Measurements from ENCODE around the gene H2BK1. TPM values are rescaled to one million over a fixed set of nuclear protein-coding genes. Genes with fewer than 3 reads are reported as not detected.

H2BK1 gene
- total RNA-seq, 1 donor from 2014 or later, result not detected

DNA sequence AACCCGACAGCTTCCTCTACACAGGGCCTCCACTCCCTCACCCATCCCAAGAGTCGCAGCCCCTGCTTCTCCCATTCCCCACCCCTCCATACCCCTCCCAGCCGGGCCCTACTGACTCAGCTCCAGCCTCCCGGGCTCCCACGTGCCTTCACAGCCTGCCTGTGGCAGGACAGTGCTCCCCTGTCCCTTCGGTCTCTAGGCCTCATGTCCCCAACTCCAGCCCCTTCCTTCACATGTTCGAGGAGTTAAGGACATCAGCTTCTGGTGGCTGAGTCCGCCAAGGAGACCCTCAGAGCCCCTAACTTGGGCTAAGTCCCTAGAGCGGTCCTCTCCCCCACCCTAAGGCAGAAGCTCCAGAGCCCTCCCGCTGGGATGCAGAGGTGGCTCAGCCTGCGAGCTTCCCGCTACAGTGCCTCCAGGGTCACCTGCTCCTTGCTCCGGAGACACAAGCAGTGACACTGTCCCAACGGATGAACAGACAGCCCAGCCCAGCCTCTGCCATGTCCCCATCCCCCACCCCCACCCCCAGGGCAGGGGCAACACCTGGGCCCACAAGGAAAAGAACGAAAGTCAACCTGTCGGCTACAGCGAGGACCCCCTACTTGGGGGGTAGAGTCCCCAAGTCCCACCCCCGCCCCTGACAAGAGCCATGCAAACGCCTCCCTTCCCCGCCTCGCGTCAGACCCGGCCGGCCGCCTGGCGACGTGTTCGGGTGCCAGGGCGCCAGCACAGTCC lies 37.5 kb upstream of the H2BK1 start:
- intact Hi-C loops (cut with DNase I), result loop anchor here (5.0 kb wide), 1 partner anchor 55 kb away; no protein-coding TSS in a partner anchor
- Histone ChIP-seq H3K27me3 (no peaks in the 10 kb centered on the region), H3K27ac (peak overlapping the region; percentile 94), H3K36me3 (no peaks in the 10 kb centered on the region), H3K4me3 (peak overlapping the region; percentile 56 to 64), H3K9me3 (no peaks in the 10 kb centered on the region), H3K4me1 (peaks cover 83% of the 10 kb centered on the region)
- TF ChIP-seq POLR2A (IDR thresholded peaks at IDR 0.05) (no peak), POLR2AphosphoS5 (IDR thresholded peaks at IDR 0.05; ENCODE audit: insufficient read depth in 1 of 2, low read depth in 1 of 2) (no peak)
- TF ChIP-seq, protein P1, sequence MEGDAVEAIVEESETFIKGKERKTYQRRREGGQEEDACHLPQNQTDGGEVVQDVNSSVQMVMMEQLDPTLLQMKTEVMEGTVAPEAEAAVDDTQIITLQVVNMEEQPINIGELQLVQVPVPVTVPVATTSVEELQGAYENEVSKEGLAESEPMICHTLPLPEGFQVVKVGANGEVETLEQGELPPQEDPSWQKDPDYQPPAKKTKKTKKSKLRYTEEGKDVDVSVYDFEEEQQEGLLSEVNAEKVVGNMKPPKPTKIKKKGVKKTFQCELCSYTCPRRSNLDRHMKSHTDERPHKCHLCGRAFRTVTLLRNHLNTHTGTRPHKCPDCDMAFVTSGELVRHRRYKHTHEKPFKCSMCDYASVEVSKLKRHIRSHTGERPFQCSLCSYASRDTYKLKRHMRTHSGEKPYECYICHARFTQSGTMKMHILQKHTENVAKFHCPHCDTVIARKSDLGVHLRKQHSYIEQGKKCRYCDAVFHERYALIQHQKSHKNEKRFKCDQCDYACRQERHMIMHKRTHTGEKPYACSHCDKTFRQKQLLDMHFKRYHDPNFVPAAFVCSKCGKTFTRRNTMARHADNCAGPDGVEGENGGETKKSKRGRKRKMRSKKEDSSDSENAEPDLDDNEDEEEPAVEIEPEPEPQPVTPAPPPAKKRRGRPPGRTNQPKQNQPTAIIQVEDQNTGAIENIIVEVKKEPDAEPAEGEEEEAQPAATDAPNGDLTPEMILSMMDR (IDR thresholded peaks at IDR 0.05), result no peak
- no peak for DNase-seq (ENCODE audit: extremely low spot score in 2 of 2)

DNA sequence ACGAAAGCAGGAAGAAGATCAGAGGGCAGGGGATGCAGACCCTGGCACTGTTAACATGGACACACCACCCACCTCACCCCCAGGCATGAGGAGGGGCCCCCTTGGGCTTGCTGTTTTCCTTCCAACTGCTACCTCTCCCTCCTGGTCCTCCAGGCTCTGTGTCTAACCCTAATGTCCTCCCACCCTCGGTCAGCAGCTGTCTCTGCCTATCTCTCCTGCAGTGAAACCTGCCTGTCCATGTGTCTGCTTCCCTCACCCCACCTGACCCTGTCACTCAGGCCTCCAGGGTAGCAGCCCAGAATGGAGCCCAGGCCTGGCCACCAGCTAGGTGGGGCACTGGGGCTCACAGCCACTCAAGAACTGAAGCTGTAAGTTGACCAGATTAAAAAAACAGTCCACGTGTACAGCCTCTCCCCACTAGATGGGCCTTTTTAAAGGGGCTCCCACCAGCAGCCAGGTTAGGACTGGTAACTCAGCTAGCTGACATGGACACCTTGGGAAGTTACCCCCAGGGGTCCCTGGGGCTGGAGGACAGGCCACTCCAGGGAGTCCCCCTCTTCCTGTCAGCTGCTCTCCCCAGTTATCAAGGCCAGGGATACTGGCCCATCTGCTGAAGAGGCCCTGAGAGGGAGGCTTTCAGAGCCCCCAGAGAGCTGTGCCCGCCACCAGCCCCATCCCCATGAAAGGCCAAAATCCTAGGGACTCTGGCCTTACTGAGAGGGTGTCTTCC lies 36.7 kb upstream of the H2BK1 start:
- no peaks in the 10 kb centered on the region for H3K27me3 ChIP-seq
- TF ChIP-seq POLR2AphosphoS5 (IDR thresholded peaks at IDR 0.05; ENCODE audit: insufficient read depth in 1 of 2, low read depth in 1 of 2), result no peak
- H3K4me3 ChIP-seq, result peak overlapping the region; percentile 56 to 64
- intact Hi-C loops (cut with DNase I), result loop anchor here (5.0 kb wide), 1 partner anchor 55 kb away; no protein-coding TSS in a partner anchor
- no peak for DNase-seq (ENCODE audit: extremely low spot score in 2 of 2)
- no peaks in the 10 kb centered on the region for H3K9me3 ChIP-seq
- H3K4me1 ChIP-seq, result peaks cover 79% of the 10 kb centered on the region
- H3K36me3 ChIP-seq, result no peaks in the 10 kb centered on the region
- H3K27ac ChIP-seq, result peak overlapping the region; percentile 94

DNA sequence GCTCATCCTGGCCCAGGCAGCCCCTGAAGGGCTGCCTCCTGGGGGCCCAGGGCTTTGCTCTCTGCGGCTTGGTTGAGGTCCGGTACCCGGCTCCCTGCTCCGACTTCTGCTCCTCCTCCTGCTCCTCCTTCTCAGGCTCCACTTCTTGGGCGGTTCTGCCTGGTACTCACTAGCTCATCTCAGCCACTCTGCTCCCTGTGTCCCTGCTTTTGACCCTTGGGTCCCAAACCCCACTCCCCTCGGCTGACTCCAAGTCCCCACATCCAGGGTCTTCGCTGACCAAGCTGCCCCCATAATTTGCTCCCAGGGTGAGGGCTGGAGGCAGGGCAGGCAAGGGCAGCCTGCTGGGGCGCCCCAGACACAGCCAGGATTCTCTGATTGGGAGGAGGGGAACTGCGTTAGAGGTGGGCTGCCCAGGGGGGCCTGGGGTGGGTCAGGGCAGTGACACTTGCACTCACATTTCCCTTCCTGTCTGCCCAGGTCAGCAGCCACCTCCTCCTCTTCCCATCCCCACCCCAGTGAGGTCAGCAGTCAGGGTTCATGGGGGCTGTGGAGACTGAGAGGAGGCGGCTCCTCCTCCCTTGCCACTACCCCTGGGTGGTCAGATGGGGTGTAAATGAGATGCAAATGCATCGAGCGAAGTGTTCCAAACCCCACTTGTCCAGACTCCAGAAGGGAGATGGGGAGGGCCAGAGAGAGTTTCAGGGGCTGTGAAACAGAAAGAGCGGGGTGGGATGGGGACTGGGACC lies 36.0 kb upstream of the H2BK1 start:
- DNase-seq (ENCODE audit: extremely low spot score in 2 of 2), result no peak
- no peak for TF ChIP-seq POLR2AphosphoS5 (IDR thresholded peaks at IDR 0.05; ENCODE audit: insufficient read depth in 1 of 2, low read depth in 1 of 2)
- TF ChIP-seq, protein P1 (IDR thresholded peaks at IDR 0.05), result no peak
- TF ChIP-seq POLR2A (IDR thresholded peaks at IDR 0.05), result no peak
- no peaks in the 10 kb centered on the region for H3K36me3 ChIP-seq
- peak overlapping the region; percentile 94 for H3K27ac ChIP-seq
- H3K4me1 ChIP-seq, result peaks cover 77% of the 10 kb centered on the region
- intact Hi-C loops (cut with DNase I), result loop anchor here (5.0 kb wide), 1 partner anchor 56 kb away; no protein-coding TSS in a partner anchor
- no peaks in the 10 kb centered on the region for H3K9me3 ChIP-seq
- H3K4me3 ChIP-seq, result peak overlapping the region; percentile 36 to 64
- no peaks in the 10 kb centered on the region for H3K27me3 ChIP-seq

DNA sequence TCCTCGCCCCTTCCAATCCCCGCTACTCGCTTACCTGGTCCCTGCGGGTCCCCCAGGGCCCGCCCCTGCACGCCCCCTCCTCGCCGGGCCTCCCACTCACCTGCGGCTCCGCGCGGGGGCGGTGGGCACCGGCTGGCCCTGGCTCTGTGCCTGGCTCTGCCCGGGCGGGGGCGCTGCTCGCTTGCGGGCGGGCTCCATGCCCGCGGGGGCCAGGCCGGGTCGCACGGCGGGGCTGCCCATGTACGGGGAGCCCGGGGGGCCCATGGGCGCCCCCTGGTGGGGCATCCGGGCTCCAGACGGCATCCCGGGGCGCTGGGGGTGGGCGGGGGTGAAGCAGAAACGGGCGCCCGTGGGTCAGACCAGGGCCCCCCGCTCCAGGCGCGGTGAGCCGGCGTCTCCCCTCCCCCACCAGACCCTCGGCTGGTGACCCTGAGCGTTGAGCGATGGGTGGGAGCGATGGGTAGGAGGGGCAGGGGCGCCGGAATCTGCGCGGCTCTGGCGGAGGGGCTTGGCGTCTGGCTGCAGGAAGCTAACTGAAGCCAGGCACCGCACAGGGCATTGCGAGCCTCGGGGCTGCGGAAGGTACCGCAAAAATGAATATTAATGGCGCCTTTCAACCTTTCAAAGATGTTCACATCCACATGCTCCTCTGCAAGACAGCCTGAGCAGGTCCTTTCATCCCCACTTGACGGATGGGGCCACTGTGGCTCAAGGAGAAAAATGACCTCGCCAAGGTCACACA lies 35.2 kb upstream of the H2BK1 start:
- no peaks in the 10 kb centered on the region for H3K27me3 ChIP-seq
- TF ChIP-seq POLR2A (IDR thresholded peaks at IDR 0.05), result no peak
- TF ChIP-seq, protein P1 (IDR thresholded peaks at IDR 0.05), result peak; percentile 13 to 71 (median 23)
- no peak for TF ChIP-seq POLR2AphosphoS5 (IDR thresholded peaks at IDR 0.05; ENCODE audit: insufficient read depth in 1 of 2, low read depth in 1 of 2)
- H3K9me3 ChIP-seq, result no peaks in the 10 kb centered on the region
- intact Hi-C loops (cut with DNase I), result loop anchor here (5.0 kb wide), 1 partner anchor 57 kb away; no protein-coding TSS in a partner anchor
- no peak for DNase-seq (ENCODE audit: extremely low spot score in 2 of 2)
- peak overlapping the region; percentile 36 to 47 for H3K4me3 ChIP-seq
- H3K4me1 ChIP-seq, result peaks cover 69% of the 10 kb centered on the region
- H3K27ac ChIP-seq, result peak overlapping the region; percentile 94
- no peaks in the 10 kb centered on the region for H3K36me3 ChIP-seq

All from vagina (tissue), 2 donors.